Caki2 (cell line): ENCODE results near the gene PHACTR3. TPM values are rescaled to one million over a fixed set of nuclear protein-coding genes. Genes with fewer than 3 reads are reported as not detected.

Experiments
- DNase-seq: peaks from one replicate; pipeline ENCODE4 v3.0.0-alpha.2; 2015; ENCODE audit warnings: low read depth
- in situ Hi-C: cut with HindIII; loops from 2 replicates; pipeline ENCODE4 v1.10.0; 2016; ENCODE audit warnings: low sequenced_read_pairs, low pct_unique_long_range_greater_than_20kb, mixed read lengths
- total RNA-seq: library from RNA; depleted of rRNA; stranded (reverse); fragments of >200 nt; shearing (Covaris generic); gene quantifications from 2 replicates; pipeline ENCODE4 v1.2.3, GENCODE V29; 2014; ENCODE audit warnings: low replicate concordance

Gene PHACTR3
- total RNA-seq, 1 experiment from 2014 or later = not detected

DNA sequence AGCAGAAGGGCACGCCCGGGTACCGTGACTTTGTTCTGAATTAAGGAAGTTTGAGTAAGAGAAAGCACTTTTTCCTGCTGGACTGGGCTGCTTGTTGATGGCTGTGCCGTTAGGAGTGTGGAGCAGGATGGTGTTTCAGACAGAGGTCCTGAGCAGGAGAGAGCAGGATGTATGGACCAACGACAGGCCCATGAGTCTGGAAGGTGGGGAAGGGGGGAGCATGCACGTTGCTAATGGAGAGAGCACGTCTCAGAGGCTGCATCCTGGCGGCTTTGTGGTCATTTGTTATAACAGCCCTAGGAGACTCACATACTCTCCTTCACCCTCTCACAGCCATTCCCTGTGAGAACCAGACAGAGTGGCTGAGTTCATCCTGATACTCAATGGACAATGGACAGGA, 56.8 kb downstream of the PHACTR3 start:
- in situ Hi-C loops = no loop called here
- DNase-seq = no peak

DNA sequence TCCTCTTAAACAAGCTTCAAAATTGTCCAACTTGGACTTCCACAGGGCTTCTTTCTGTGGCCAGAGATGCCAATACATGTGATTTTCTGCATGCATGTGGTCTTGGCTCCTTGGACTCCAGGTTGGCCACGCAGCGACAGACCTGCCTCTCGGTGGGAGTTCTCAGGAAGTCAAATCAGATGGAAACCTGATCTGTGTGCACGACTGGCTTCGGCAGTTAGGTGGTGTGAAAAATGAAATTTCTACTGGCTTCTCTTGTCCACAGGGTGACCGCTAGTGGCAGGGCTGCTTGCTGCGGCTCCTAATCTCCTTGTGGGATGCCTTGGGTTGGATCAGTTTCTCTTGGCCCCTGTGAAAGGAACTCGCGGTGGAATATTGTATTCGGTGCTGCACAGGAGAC, 57.3 kb downstream of the PHACTR3 start:
- in situ Hi-C loops = no loop called here
- no peak for DNase-seq

DNA sequence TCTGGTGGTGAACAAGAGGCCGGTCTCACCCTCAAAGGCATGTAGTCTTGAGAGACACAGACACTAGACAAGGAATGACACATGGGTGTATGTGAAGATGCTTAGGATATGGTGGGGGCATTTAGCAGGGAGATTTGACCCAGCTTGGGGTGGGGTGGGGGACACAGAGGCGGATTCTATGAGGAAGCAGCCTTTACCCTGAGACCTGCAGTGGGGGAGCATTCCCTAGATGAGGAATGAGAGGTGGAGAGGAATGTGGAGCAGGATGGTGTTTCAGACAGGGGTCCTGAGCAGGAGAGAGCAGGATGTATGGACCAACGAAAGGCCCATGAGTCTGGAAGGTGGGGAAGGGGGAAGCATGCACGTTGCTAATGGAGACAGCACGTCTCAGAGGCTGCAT, 57.8 kb downstream of the PHACTR3 start:
- no peak for DNase-seq

DNA sequence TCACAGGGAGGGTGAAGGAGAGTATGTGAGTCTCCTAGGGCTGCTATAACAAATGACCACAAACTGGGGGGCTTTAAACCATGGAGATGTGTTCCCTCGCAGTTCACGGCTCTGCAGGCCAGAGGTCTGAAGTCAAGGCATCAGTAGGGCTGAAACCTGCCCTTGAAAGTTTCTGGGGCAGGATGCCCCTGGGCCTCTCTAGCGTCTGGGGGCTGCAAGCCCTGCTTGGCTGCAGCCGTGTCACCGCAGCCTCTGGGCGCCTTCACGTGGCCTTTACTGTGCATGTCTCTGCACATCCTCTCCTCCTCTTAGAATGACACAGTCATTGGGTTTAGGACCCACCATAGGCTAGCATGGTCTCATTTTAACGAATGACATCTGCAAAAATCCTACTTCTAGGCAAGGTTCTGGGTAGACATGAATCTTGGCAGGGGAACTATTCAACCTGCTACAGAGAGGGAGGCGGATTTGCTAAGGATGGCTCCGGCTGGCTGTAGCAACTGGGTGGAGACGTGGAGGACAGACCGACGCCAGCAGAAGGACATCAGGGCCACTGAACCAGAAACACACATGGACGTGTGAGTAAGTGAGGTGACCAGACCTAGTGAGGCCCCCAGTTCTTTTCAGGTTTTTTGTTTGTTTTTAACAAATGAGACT, 58.6 kb downstream of the PHACTR3 start:
- no peak for DNase-seq
- in situ Hi-C loops = no loop called here

More for the DNA sequence above, 57.8 kb downstream of the PHACTR3 start:
- in situ Hi-C loops = no loop called here

DNA sequence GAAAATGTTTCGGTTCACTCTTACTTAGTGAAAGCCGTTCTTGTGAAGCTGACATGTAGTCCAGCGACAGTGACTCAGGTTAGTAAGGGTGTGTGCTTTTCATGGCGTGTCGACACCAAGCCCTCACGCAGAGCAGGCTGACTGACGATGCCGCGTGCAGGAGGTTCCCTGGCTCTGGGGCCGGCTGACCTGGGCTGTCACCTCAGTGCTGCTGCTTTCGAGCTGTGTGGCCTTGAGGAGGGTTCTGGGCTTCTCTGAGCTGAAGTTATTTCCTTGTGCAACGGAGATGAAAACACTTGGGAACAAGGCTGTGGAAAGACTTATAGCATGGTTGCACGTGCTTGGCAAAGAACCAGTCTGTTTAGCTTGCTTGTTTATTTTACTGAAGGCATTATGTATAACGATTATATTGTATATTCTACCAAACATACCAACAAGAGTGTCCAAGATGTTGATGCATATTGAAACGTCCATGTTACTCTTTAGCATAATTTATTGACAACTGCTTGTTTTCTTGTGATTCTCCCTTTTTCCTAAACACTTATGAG, 59.2 kb downstream of the PHACTR3 start:
- in situ Hi-C loops = no loop called here

DNA sequence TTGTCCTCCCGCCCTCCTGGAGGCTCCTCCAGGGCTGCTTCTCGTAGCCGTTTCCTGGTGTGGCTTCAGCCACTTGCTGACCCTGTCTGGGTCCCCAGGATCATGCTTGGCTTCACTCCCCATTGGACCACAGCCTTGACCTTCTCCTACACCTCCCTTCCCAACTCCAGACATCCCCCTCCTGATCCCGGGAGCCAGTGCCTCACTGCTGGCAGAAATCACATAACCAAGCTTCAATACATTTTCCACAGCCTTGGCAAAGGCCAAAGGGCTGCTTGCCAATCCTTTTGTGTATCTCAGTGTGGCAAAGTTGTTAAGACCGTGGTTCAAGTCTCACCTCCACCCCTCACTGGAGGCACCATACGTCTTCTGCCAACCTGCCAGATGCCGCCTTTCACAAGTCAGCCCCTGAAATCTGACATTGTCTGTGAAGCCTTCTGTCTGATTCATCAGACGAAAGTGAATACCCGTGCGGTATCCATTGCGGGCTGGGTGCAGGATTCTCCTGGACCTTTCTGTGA, 60.1 kb downstream of the PHACTR3 start:
- in situ Hi-C loops = no loop called here
- DNase-seq = no peak

More for the DNA sequence above, 59.2 kb downstream of the PHACTR3 start:
- DNase-seq = no peak

DNA sequence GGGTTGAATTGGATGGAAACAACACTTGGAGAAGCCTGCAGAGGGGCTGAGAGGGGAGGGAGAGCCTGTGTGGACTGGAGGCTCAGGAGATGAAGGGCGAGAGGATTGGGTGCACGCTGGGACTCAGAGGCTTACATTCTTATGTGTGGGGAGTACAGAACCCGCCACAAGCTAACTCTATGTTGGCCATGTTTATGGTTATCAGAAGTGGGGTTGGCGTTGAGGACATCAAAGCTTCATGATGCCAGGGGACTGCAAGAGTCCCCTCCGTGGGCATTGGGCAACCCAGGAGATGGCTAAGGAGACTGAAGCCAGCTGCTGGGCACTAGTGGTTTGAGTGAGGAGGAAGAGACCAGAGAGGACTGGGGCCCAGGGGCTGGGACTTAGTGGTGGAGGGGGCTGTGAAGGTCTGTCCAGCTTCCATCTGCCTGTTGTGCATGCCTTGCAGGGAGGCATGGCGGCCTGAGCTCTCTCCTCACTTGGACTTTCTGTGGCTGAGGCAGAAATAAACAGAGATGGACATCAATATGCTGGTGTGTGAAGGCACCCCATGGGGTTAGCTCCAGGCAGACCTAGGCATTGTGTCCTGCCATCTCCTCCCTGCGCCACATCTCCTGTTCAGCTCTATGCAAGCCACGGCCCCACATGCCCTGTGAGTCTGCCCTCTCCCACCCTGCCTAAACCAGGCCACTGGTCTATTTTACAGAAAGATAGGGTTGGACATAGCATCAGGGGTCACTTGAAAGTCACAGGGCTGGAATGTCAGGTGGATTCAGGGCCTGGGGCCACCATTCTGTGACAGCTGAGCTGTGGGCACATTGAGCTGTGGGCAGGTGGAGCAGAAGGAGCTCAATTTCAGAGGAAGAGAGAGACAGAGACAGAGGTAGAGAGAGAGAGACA, 61.6 kb downstream of the PHACTR3 start:
- DNase-seq = no peak
- in situ Hi-C loops = no loop called here

DNA sequence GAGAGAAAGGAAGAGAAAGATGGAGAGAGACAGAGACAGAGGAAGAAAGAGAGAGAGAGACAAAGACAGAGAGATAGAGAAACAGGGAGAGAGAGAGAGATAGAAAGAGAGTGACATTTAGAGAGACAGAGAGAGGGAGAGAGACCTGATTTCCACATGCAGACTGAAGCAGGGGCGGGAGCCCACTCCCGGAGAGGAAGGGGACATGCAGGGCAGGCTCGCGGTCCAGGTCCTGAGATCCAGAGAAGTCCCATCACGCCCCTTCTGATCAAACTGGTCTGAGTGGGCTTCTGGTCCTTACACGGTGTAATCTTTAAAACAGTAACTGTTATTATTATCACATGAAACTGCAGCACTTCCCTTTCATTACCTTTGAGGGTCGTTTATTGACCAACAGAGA, 62.2 kb downstream of the PHACTR3 start:
- in situ Hi-C loops = no loop called here
- DNase-seq = no peak

DNA sequence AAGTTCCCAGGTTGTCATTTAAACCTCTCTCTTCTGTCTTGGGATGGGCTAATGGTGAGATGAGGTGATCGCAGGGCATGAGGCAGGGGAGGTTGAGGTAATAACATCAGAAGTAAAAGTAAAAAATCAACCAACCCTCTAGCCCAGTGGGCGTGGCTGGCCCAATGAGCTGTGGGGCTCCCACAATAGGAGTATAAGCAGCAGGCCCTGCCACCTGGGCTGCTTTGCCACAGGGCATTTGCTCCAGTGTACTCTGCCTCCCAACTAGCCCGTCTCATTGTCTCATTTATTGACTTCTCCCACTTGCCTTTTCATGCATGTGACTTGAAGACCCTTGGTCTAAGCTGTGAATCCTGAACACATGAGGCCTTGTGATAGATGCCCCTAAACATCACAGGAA, 62.8 kb downstream of the PHACTR3 start:
- in situ Hi-C loops = no loop called here

DNA sequence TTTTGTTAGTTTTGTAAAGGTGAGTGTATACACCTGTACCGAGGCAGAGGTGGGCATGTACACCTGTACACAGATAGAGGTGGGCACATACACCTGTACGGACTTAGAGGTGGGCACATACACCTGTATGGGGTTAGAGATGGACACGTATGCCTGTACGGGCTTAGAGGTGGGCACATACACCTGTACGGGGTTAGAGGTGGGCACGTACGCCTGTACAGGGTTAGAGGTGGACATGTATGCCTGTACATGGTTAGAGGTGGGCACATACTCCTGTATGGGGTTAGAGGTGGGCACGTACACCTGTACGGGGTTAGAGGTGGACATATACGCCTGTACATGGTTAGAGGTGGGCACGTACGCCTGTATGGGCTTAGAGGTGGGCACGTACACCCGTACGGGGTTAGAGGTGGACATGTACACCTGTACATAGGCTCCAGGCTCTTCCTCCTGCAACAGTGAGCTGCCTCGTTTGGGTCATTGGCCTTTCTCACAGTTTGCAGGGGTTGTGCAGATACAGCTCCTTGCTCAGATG, 63.7 kb downstream of the PHACTR3 start:
- in situ Hi-C loops = no loop called here
- no peak for DNase-seq

More for the DNA sequence above, 62.8 kb downstream of the PHACTR3 start:
- DNase-seq = no peak

DNA sequence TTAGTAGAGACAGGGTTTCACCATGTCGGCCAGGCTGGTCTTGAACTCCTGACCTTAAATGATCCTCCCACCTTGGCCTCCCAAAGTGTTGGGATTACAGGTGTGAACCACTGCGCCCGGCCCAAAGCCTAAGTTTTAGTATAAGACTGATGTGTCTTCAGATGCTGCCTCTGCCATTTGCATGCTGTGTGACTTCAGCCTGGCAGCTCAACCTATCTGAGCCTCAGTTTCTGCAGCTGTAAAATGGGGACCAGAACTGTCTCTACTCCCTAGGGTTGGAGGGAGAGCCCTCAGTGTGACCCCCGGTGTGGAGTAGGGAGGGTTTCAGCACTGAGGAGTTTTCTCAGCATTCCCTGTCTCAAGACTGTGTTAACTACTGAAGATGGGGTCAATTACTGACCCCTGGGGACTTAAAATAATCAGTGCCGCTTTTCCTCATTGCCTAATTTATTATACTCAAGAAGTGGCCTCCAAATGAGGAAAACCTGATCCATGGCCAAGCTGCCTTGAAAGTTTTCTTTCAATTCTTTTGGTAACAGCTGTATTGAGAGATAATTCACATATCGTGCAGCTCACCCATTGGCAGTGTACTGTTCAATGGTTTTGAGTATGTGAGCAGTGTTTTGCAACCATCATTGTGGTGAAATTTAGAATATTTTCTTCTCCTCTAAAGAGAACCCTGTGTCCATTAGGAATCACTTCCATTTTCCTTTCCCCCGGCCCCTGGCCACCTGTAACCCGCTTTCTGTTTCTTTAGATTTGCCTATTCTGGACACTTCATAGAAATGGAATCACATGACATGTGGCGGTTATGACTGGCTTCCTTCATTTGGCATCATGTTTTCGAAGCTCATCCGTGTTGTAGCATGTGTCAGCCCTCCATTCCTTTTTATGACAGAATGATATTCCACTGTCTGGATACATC, 64.8 kb downstream of the PHACTR3 start:
- DNase-seq = no peak
- in situ Hi-C loops = no loop called here

DNA sequence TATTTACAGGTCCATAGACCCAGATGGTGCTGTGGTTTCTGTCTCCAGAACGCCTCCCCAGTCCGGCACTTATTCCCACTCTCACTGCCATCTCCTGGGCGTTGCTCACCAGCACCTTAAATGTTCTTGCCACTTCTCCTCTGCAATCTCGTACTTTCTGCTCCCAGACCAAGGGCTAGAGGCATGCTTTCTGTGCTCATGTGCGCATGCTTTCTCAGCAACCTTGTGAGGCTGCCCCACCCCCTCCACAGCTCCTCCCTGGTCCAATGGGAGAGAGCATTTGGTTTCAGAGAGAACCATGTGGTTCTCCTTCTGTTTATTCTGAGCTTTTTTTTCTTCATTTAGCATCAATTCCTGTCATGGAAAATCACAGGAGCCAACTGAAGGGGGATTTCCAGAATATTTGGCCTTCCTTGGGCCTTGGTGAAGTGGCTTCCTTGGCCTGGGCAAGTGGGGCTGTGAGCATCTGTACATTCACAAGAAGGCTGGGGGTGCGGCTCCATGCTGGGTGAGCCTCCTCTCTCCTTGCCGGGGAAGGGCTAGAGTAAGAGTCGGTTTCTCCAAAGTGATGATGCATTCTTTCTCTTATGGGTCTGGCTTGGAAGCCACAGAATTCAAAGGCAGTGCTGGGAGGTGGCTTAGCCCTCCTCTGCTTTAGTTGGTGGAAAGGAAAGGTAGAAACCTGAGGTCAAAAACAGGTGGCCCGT, 66.6 kb downstream of the PHACTR3 start:
- in situ Hi-C loops = no loop called here
- no peak for DNase-seq

DNA sequence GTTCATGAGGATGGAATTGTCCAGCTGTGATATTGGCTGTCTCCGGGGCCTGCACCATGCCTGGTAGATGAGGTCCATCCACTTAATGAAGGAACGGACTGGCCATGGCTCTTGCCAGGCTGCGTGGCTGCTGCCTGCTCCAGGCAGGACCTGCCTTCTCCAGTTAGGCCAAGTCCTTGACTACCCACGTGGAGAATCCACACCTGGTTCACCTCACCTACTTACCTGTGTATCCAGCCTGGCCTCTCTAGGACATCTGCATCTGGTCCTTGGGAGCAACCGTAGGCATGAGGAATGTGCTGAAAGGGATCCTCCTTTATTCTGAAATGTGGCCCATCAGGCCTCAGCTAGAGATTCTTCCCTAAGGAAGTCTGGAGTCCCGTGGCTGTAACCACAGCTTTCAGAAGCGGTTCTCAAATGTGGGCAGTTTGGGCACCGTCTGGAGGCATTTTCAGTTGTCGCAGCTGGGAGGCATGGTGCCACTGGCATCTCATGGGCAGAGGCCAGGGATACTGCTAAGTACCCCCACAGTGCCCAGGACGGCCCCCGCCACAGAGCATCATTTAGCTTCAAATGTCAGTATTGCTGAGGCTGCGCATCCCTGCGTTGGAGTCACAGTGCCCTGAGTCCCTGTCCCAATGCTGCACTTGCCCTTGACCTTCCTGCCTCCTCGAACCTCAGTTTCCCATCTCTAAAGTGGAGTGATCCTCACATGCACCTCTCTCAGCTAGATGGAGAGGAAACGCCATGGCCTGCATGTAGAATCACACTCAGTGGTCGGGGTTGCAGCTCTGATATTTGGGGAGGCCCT, 67.5 kb downstream of the PHACTR3 start:
- DNase-seq = no peak
- in situ Hi-C loops = no loop called here

DNA sequence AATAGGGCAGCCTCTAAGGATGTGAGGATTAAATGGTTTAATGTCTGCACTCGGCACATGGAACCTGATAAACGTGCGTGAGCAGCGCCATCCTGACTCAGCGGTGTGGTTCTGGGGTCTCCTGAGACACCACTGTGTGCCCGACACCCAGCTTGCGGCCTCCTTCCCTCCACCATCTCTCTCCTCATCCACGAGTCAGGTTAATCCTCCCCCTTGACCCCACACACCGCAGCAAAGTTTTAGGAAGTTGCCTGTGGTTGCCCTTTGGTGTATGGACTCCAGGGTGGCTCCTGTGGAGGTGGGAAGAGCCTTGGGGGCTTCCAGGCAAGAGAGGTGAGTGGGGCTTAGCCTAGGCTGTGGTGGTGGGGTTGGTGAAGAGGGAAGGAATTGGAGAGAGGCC, 68.2 kb downstream of the PHACTR3 start:
- no peak for DNase-seq
- in situ Hi-C loops = no loop called here

DNA sequence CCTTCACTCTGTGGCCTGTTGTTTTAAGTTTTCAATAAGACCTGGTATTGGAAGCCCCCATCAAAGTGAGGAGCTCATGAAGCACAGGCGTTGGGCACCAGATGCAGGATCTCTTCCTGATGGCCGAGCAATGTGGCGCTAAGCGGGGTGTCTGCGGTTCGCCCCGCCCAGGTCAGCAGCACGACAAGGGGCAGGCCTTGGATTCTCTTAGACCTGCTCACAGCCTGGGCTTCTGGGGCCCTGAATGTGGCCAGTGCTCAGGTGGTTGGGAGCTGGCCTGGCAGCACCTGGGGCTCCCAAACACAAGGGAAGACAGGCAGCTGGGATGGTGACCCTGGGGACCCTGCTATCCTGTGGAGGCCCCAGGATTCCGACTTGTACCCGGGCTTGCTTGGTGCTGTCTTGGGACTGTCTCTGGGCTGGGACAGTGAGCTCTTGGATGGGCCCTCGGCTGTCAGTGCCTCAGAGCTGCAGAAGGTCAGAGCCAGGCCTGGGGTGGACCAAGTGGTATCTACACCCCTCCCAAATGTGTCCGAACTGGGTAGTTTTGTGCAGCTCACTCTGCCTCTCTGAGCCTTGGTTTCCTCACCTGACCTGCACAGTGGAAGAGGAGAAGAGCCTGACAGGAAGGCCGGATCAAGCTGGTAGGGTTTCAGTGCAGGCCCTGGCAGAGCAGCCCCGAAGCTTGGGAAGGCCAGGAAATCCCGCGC, 69.1 kb downstream of the PHACTR3 start:
- DNase-seq = no peak
- in situ Hi-C loops = no loop called here

DNA sequence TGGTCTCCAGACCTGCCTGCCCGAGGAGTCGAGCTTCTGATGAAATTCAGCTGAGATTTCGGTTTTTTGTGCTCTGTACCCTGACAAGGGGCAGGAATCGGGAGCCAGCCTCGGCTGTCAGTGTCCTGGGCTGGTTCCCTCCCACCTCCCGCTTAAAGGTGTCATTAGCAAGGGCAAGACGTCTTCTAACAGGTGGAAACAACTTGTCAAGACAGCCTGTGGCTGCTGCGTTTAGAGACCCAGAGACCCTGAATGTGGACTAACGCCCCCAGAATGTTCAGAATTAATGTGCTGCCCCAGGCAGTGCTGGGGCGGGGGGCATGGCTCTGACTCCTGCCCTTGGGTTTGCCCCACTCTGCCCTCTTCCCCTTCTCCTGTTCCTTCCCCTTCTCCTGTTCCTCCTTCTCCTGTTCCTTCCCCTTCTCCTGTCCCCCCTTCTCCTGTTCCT, 69.7 kb downstream of the PHACTR3 start:
- DNase-seq = no peak
- in situ Hi-C loops = no loop called here
